Left renal cortex interstitium (tissue), 4 donors: ENCODE measurements around the gene PHTF2. TPM values are rescaled to one million over a fixed set of nuclear protein-coding genes. Genes with fewer than 3 reads are reported as not detected.
"Not testable (repeated sequence)": the region's sequence is repeated elsewhere in the genome, so short reads cannot be mapped to it uniquely, and the experiment has no call there.

Experiments used
- DNase-seq, 4 donors: peaks; one replicate each; pipeline ENCODE4 v3.0.0-alpha.2; 2013; ENCODE audit warnings: low read depth in 4 of 4, low spot score in 2 of 4, missing footprints in 1 of 4
- polyA plus RNA-seq, 4 donors: library from polyadenylated mRNA; unstranded; fragments of 120-200 nt; gene quantifications; one replicate each; pipeline ENCODE4 v1.2.1, GENCODE V29; 2013; ENCODE audit not compliant: insufficient read length in 4 of 4

The PHTF2 gene
- polyA plus RNA-seq, 4 donors, result 20.7 to 32.3 (median 25.4) TPM

DNA sequence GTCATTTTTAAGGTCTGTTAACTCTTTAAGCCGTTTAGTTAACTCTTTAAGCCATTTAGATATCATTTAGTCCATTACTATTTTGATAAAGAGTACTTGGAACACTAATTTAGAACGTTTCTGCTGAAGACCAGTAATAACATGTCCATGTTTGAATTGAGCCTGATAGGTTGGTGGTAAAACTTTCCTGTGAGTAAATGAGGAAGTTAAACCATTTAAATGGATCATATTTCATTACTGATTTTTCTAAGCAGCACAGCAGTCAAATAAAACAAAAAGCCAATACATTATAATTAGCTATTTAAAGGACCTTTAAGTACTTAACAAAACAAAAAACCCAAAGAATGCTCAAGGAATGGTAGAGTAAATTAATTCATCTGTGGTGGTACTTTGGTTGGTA lies 29.4 kb downstream of the PHTF2 start:
- DNase-seq, result no peak

- no peak for DNase-seq
Measured at GRCh38 chr7:77830649-77831355, 32.2 kb downstream of the PHTF2 start.

DNA sequence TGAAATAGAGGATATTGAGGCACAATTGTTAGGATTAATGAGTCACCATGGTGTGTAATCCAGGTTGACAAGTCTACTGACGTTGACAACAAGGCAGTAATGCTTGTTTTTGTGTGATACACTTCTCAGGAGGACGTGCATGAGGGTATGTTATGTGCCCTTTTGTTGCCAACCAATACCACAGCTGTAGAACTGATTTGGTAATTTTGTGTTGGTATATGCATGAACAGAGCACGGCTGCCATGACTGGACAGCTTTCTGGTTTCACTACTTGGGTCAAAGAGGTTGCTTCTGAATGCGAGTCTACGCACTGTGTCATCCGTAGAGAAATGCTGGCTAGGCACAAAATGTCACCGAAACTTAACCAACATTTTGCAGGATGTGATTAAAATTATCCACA lies 32.9 kb downstream of the PHTF2 start:
- no peak for DNase-seq

GRCh38 chr7:77831953-77832352 lies 33.4 kb downstream of the PHTF2 start:
- no peak for DNase-seq

GRCh38 chr7:77833136-77833535 lies 34.6 kb downstream of the PHTF2 start:
- DNase-seq, result no peak

GRCh38 chr7:77836425-77836824 lies 37.9 kb downstream of the PHTF2 start:
- not testable (repeated sequence) for DNase-seq

- DNase-seq, result no peak
Measured at GRCh38 chr7:77837275-77837674, 38.7 kb downstream of the PHTF2 start.

GRCh38 chr7:77837966-77838365 lies 39.4 kb downstream of the PHTF2 start:
- DNase-seq, result no peak

DNA sequence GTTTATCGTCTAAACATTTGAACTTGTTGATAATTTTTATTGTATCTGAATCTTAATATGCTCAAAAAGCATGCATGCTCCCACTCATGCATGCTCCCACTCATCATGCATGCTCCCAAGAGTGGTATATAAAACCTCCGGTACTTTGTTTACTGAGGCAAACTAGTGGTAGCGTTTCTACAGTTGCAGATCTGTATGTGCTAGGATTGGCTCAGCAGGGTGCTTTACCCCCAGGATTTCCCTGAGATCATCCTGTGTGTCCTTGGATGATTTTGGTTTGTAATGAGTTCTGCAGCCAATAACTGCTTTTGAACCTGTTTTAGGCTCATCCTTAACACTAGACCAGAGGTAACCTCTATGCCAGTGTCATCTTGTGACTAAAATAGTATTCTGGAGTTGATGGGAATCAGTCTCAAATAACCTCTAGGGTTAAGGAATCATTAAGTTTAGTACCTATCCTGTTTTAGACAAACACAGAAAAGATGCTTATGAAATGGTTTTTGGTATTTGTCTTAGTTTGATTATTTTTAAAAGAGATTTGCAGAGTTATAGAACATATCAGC lies 40.4 kb downstream of the PHTF2 start:
- DNase-seq, result no peak

GRCh38 chr7:77839919-77840318 lies 41.3 kb downstream of the PHTF2 start:
- no peak for DNase-seq

DNA sequence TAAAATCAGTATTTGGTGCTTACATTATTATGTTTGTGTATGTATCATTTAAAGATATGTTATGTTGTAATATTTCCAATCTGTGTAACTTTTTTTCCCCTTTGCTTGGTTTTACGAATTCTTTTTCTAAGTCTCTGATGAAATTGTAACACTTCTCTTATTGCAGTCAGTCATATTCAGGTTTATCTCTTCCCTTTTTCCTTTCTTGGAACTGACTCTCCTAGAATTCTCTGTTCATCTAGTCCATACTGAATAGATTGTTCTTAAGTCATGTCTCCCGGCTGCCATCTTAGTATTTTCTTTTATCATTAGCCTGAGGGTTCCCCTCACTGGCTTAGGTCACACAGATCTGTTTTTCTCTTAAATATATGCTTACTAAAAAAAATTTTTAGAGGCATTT lies 44.6 kb downstream of the PHTF2 start:
- no peak for DNase-seq

DNA sequence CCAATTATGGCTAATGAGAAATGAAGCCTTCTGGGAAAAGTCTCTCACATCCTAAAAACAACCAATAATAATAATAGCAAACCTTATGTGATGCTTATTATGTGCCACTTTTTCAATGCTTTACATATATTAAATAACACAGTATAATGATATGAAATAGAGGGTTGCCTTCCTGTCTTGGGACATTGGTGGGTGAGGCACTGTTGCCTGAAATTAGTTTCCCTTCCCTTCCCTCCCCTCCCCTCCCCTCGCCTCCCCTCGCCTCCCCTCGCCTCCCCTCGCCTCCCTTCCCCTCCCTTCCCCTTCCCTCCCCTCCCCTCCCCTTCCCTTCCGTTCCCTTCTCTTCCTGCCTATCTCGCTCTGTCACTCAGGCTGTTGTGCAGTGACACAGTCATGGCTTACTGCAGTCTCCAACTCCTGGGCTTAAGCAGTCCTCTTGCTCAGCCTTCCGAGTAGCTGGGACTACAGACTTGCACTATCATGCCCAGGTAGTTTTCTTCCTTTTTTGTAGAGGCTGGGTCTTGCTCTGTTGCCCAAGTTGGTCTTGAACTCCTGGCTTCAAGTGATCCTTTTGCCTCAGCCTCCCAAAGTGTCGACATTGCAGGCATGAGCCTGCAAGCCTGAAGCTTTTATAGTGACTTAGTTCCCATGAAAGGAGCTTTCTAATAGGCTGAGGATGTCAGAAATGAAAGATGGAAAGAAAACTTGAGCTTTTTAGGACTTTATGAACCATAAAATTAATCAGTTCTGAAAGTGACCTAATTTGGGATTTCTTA lies 47.9 kb downstream of the PHTF2 start:
- DNase-seq, result no peak

GRCh38 chr7:77855371-77856083 lies 57.0 kb downstream of the PHTF2 start:
- no peak for DNase-seq

GRCh38 chr7:77858278-77858677 lies 59.7 kb downstream of the PHTF2 start:
- no peak for DNase-seq

GRCh38 chr7:77859343-77859742 lies 60.8 kb downstream of the PHTF2 start:
- DNase-seq, result no peak

DNA sequence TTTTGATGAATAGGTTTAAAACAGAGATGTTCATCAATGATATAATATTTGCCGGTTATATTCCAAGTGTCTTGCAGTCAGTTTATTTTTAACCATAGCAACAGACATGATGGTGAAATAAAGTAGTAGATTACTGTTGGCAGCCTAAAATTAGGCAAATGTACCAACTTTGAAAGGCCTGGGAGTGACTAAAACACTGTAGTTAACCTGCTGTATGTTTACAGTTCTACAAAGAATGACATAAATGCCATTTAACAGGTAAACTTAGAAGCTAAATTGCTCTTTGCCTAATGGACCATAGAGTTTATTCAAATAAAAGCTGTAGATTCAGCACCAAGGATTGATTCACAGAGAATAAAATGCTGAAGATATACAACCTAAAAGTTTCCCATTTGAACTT lies 64.1 kb downstream of the PHTF2 start:
- DNase-seq, result no peak

GRCh38 chr7:77863860-77864259 lies 65.3 kb downstream of the PHTF2 start:
- DNase-seq, result no peak

- DNase-seq, result no peak
Measured at GRCh38 chr7:77866370-77866769, 67.8 kb downstream of the PHTF2 start.

- DNase-seq, result no peak
Measured at GRCh38 chr7:77866786-77867536, 68.4 kb downstream of the PHTF2 start.

- DNase-seq, result no peak
Measured at GRCh38 chr7:77867537-77867865, 68.9 kb downstream of the PHTF2 start.

DNA sequence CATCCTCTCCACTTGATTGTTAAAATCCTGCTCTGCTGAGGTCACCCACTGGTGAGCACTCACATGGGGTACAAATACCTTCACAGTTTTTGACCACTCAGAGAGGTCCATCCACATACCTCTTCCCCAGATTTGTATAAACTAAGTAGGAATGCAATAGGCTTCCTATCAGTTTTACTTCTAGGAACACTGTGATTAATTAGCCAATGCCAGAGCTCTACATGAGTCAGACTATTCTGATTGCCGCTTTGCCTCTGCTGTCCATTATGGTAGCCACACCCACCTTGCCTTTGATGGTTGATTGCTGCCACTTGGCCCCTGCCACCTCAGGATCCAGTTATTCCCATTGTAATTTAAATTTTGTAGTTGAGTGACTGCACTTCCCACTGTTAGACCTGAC lies 73.7 kb downstream of the PHTF2 start:
- DNase-seq, result not testable (repeated sequence)
